ENCODE results near the gene COL8A1.
"Not testable (repeated sequence)": the region's sequence is repeated elsewhere in the genome, so short reads cannot be mapped to it uniquely, and the experiment has no call there.

The COL8A1 gene

GRCh38 chr3:99712291-99712954, 74.0 kb downstream of the COL8A1 start:
- no peak for DNase-seq

DNA sequence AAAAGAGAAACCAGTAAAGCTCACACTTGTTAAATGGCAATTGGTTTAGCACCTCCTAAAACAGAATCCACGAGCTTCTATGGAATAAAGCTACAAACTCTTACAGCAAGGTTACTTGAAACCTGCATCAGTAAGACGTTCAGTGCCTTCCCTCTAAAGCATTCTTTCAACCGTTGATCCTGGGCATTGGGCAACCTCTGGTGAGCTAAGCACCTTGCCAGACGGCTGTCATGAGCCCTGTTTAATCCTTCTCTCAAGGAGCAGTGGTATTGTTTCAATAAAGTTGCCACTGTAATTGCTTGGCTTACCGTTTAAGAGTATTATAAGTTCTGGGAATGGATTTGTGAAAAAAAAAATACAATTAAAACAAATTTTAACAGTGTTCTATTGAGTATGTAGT, 75.0 kb downstream of the COL8A1 start:
- DNase-seq, result no peak

DNA sequence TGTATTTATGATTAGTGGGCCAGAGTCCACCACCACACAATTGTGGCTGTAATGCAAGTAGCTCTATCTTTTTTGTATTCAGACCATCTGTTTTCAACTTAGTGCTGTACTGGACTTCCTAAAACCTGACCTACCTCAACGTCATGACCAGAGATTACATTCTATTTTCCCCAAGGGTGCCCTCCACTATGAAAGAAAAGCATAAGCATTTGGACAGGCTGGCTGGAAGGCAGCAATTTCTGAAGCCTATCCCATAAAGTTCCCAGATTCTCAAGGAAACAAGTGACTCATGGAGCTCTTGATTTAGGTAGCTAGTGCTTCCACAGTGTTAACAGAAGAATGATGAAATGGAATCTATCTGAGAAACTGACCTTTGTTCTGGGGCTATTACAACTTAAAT, 75.8 kb downstream of the COL8A1 start:
- DNase-seq, result no peak

DNA sequence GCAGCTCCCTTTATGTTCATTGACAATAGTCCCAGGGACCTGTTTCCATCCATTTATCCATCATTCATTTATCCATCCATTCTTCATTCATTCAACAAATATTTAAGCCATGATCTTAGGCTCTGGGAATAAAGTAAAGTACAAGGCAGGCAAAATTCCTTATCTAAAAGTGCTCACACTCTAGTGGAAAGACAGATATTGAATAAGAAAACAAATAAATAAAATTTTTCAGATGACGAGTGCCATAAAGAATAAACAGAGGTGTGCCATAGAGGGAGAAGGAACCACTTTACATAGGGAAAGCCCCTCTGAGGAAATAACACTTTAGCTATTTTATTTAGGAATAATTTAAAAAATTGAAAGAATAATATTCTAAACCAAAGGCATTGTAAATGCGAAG, 76.2 kb downstream of the COL8A1 start:
- DNase-seq, result no peak

DNA sequence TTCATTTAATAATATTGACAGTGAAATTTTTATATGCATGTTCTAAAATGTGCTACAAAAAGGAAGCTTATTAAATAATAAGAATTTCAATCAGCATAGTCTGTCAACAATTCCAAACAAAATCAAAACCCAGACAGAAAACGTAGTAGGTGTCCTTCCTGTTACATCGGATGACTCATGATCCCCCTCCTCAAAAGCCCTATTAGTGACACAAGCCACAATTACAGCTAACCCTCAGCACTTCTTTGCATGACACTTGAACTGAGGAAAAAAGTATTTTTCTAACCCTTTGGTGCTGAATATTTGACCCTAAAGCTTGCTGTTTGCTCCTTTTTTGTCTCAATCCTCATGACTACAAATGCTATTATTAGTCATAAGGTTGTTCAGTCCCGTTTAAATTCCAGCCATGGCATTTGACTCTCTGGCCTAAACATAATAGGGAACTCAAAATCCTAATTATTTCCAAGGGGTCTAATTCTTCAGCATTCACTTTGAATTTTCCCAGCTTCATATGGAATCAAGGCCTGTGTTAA, 78.1 kb downstream of the COL8A1 start:
- no peak for DNase-seq

DNA sequence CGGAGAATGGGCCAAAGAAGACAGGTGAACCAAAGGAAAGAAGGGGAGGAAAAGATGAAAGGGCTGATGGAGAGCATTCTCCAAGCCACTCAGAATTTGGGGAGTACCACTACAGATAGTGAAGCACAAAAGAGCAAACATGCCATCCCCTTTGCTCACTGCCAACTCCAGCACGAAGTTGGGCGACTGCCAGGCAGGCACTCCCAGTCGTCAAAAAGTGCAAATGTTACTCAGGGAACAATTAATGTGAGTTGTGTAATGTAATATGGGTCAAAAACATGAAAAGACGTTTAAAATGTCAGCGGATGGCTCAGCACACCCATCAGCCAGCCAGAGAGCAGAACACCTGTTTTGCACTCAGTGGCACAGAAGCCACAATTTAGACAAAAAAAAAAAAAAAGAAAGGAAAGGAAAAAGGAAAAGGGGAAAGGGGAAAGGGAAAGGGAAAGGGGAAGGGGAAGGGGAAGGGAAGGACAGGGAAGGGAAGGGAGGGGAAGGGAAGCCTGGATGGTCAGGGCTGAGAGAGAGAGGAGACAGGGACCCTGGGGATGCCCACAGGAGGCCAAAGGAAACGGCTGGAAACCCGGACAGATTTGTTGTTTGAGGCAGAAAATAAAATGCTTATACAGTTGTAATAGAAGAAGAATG, 82.7 kb downstream of the COL8A1 start:
- DNase-seq, result no peak

- no peak for DNase-seq
Observed at GRCh38 chr3:99721633-99722007, 83.2 kb downstream of the COL8A1 start.

DNA sequence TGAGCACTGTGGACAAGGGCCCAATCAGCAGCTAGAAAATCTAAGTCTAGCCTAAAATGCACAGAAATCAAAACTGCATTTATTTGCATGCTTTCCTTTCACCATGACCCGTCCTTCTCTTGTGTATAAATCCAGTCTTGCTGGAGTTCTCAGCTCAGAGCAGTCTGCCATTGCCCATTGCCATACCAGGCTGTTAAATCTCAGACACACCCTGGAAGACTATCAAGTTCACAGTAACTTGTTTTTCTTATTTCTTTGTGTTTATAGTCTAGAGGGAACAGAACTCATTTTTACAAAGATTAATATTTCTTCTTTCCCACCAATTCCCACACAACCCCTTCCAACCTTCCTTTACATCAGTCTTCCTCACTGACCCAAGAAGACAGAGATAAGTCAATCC, 85.9 kb downstream of the COL8A1 start:
- DNase-seq, result no peak

DNA sequence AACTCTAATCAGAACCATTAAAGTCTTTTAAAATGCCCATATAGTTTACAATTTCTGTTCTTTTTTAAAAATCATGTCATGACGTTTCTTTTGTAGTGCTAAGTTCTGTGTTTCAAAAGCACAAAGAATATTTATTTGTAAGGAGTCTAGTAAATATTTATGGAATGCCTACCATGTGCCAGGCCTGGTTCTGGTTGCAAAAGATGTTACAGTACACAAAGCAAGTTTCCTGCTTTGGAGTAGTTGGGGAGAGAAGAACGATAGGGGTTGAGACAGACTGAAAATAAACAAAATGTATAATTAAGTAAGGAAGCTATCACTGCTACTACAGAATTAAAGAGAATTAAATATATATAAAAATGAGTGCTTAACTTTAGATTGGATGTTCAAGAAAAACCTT, 92.5 kb downstream of the COL8A1 start:
- no peak for DNase-seq

- DNase-seq, result no peak
Observed at GRCh38 chr3:99731499-99731898, 93.1 kb downstream of the COL8A1 start.

DNA sequence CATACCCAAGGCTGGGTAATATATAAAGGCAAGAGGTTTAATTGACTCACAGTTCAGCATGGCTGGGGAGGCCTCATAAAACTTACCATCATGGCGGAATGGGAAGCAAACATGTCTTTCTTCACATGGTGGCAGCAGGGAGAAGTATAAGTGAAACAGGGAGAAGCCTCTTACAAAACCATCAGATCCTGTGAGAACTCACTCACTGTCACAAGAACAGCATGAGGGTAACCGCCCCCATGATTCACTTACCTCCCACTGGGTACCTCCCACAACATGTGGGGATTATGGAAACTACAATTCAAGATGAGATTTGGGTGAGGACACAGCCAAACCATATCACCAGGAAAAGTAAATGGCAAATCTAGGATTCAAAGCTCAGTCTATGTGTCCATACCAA, 102.0 kb downstream of the COL8A1 start:
- not testable (repeated sequence) for DNase-seq

DNA sequence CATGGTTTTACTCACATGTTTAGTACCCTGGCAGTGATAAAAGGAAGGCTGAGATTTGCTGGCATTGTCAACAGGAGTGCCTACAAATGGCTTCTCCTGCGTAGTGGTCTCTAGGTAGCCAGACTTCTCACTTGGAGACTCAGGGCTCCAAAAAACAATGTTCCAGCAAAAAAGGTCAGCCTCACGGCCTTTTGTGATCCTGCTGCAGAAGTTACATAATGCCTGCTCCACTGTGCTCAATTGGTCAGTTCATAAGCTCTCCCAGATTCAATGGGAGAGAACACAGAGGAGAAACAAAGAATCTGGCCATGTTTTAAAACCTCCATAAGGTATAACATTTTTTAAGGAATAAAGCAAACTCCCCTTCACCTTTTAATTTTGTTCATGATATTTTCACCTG, 103.2 kb downstream of the COL8A1 start:
- DNase-seq, result no peak

- no peak for DNase-seq
Observed at GRCh38 chr3:99747915-99748314, 109.5 kb downstream of the COL8A1 start.

DNA sequence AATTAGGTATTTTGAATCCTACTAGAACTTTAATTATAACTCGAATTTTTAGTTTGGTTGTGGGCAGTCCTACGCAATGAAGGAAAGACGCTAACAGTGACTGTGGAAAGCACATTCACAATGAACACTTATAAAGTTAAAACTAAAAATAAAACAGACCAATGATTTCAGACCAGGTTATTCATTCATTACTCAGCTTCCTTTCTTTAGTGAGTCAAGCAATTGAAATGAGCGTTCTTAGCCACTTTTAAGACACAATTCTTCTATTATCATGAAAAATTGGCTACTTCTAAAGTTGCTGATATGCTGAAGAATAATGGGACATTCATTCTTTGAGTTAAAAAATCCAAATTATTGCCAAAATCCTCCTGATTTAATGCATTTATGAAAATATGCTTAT, 113.3 kb downstream of the COL8A1 start:
- DNase-seq, result no peak

DNA sequence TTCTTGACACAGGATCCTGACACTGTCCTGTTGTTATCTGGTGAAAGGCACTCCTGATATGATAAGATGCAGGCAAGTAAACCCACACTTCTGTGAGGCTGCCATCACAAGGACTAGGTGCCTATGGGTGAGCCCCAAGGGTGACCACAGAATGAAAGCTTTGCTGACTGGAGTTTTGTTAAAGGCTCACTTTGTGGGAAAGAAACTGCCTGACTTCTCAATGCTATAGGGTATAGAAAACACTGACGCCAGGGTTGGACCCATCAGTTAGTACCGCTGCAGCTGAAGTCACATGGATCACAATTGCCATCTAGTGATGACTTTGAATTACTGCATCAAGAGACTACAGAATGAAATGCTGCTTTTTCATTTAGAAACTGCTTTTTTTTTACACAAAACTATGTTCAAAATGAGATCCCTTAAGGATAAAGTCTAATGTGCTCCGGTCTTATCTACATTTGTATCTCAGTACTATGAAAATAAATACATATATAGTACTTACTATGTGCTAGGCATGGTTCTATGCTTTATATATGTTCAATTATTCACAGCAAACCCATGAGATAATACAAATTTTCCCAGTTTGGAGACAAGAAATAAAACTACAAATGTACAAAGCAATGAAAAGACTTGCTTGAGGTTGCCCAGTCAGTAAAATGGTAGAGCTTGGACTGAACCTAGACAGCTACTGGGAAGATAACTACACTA, 115.0 kb downstream of the COL8A1 start:
- peak; percentile 15 for DNase-seq

DNA sequence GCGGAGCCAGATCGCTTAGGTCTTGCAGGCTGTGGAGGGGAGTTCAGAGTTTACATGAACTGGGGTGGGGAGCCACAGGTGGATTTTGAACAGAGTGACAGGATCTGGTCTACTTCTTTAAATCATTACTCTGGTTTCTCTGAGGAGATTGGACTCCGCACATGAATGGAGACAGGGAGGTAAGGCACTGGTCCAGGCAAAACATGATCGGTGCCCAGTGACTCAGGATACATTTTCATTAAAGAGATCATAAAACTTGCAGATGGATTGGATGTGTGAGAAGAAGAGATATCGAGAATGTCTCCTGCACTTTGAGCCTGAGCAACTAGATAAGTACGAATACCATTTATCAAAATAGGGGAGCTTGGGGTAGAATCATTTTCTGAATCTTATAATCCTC, 117.4 kb downstream of the COL8A1 start:
- DNase-seq, result no peak

- DNase-seq, result no peak
Observed at GRCh38 chr3:99757966-99758365, 119.6 kb downstream of the COL8A1 start.

DNA sequence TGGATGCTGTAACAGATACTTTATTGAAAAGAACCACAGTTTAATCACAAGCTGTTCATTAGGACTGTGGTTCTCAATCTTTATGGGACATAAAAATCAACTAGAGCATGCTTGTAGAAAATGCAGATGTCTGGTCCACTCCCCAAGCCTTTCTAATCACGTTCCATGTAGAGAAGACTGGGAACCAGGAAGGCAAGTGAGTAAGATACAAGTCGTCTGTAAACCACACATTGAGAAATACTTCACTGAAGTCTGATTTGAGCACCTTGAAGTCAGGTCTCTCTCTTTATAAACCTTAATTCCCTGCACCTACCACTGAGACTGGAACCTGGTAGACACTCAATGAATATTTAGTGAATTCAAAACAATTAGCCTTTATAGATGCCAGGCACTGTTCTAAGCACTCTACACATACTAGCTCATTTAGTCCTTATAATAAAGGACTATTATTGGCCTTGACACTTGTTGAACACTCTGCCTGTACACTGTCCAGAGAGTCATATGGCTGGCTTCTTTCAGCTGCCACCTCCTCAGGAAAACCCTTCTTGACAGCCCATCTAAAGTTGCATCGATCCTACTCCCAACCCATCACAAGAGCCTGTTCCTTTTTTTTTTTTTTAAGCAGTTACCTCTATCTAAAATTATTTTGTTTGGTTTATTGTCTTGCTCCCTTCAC, 120.2 kb downstream of the COL8A1 start:
- no peak for DNase-seq

DNA sequence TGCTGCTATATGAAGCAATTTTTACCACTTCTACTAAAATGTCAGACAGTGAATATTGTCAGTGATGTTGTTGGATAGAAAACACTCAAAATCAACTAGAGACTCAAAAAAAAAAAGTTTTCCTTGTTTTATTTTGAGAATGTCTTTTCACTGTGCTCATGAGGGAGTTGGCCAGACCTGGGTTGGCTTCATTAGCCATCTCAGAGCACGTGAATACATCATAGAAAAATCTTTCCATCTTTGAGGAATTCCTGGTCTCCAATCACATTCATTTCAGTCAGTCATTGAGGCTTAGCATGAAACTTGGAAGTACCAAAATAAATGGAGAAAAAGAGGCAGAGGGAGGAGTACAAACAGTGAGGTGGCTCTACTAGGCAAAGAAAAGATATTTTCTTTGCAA, 121.6 kb downstream of the COL8A1 start:
- DNase-seq, result no peak

DNA sequence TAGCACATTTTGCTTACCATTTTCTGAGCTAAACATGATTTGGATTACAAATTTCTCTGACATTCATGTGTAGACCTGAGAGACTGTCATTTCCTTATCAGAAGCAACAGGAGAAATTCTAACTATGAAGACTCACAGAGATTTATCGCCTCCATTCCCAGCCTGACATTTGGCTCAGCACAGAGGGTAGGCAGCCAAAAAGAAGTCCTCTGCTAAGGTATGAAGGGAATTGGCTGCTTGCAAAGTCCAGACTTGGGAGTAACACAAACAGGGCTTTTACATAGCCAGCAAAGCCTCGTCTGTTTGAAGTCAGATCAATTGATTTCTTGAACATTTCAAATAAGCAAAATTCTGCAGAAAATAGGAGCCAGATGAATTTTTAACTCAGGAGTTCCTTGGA, 122.2 kb downstream of the COL8A1 start:
- no peak for DNase-seq

GRCh38 chr3:99761415-99762165, 123.2 kb downstream of the COL8A1 start:
- DNase-seq, result no peak

- no peak for DNase-seq
Observed at GRCh38 chr3:99762901-99763300, 124.5 kb downstream of the COL8A1 start.

- no peak for DNase-seq
Observed at GRCh38 chr3:99764377-99764776, 126.0 kb downstream of the COL8A1 start.

Measured in stimulated activated CD4-positive, alpha-beta T cell treated with anti-CD3 and anti-CD28 coated beads, Interleukin-15, amount 100 ng/mL, for 24 hours (primary cell).